Heart left ventricle (tissue), 16 donors: ENCODE data around the gene CELSR3. TPM values are rescaled to one million over a fixed set of nuclear protein-coding genes. Genes with fewer than 3 reads are reported as not detected.

ENCODE experiments used
- ATAC-seq, 4 donors: fragments of 200-7000 bp; cut with Tn5 transposase; one replicate each; pipeline ENCODE4 v1.9.1; 2020 to 2022; ENCODE audit warnings: moderate library complexity in 4 of 4, mild to moderate bottlenecking in 3 of 4, moderate number of reproducible peaks in 1 of 4
- DNase-seq, 5 donors: peaks; one replicate each; pipeline ENCODE4 v3.0.0-alpha.2; 2020
- H3K27ac ChIP-seq, 12 donors: fragments of 200-600 bp; sonication (generic) in 4 of 12; one replicate each; pipeline versions ENCODE4 v1.5.0 to v1.8.0; 2016 to 2022; ENCODE audit warnings: mild to moderate bottlenecking in 2 of 12
- H3K27me3 ChIP-seq, 9 donors: fragments of 200-600 bp; sonication (generic) in 2 of 9; one replicate each; pipeline versions ENCODE4 v1.5.1 to v1.8.0; 2016 to 2022; ENCODE audit warnings: mild to moderate bottlenecking in 3 of 9
- H3K36me3 ChIP-seq, 9 donors: fragments of 200-600 bp; sonication (generic) in 2 of 9; one replicate each; pipeline versions ENCODE4 v1.5.0 to v1.8.0; 2018 to 2022; ENCODE audit warnings: mild to moderate bottlenecking in 2 of 9
- H3K4me1 ChIP-seq, 12 donors: fragments of 200-600 bp; sonication (generic) in 4 of 12; one replicate each; pipeline versions ENCODE4 v1.5.0 to v1.8.0; 2016 to 2022; ENCODE audit warnings: mild to moderate bottlenecking in 3 of 12
- H3K4me3 ChIP-seq, 12 donors: fragments of 200-600 bp; sonication (generic) in 4 of 12; one replicate each; pipeline versions ENCODE4 v1.5.0 to v1.8.0; 2017 to 2022; ENCODE audit warnings: mild to moderate bottlenecking in 9 of 12, moderate library complexity in 4 of 12
- H3K9me3 ChIP-seq, 12 donors: fragments of 200-600 bp; sonication (generic) in 4 of 12; one replicate each; pipeline versions ENCODE4 v1.5.0 to v1.8.0; 2016 to 2022; ENCODE audit warnings: mild to moderate bottlenecking in 1 of 12
- POLR2A ChIP-seq, 2 donors: fragments of 450-650 bp; IDR thresholded peaks; one replicate each; pipeline ENCODE4 v1.6.1; 2017; ENCODE audit warnings: antibody characterized with exemption in 2 of 2, mild to moderate bottlenecking in 2 of 2, moderate library complexity in 2 of 2
- WGBS, 4 donors: extraction: QIAGEN DNeasy Blood & Tissue Kit in 2 of 4; methylation state at CpG; one replicate each; pipeline versions ENCODE4 v1.1.5 to v1.1.7; 2013 to 2018; 5-methylcytosine and 5-hydroxymethylcytosine counted together
- intact Hi-C, 10 donors: fragments of 100-400 bp; cut with DNase I; formaldehyde crosslinking; loops; one replicate each; pipeline versions ENCODE4 v1.11.1 to v1.14.2; 2022
- polyA plus RNA-seq, 2 donors: library from polyadenylated mRNA; stranded (reverse); fragments of 200-250 nt; gene quantifications; one replicate each; pipeline ENCODE4 v1.2.3, GENCODE V29; 2013
- total RNA-seq, 9 donors: library from RNA; depleted of rRNA in 2 of 9; stranded (reverse); fragments of >200 nt in 2 of 9; fragmentation: NEBNext Ultra II Directional in 3 of 9; extraction: Animal tissue kit (Norgen Biotek cat#: 25700) in 3 of 9; gene quantifications; one replicate each; pipeline versions ENCODE4 v1.1.0 to v1.2.4, GENCODE V29; 2016 to 2023
- TF ChIP-seq, protein P1 (sequence below), 12 donors: fragments of 200-600 bp; sonication (generic) in 4 of 12; IDR thresholded peaks; one replicate each; pipeline versions ENCODE4 v1.5.0 to v1.8.0; 2018 to 2022; ENCODE audit warnings: antibody characterized with exemption in 12 of 12, mild to moderate bottlenecking in 5 of 12
- donor health status: ischemic (EF 13 %, LVEDD 7.1; RV severe dilation, severe dysfunction).
- donor health status: healthy with polysubstance abuse.
- donor health status: DM: no; HTN: yes; CAD: no.
- donor health status: DM: no; HTN: no; CAD: no.
- donor health status: ischemic (EF 25% LVEDD 6.9; RV normal size, moderate dysfunction).
- donor health status: ischemic (EF 25% LVEDD 5.7; RV mildly dilated, moderate dysfunction).
- donor health status: healthy.
- donor health status: DM: yes; HTN: yes; CAD: no.
- donor health status: ischemic (EF 35%, LVEDD 5.7; RV mildly dilated, moderate dysfunction).
- donor health status: nonischemic (EF 11% LVEDD 7.7; RV severe dilation, severe dysfunction).
- donor health status: DM: yes; HTN: yes; CAD: no.
- donor health status: PGD.
- donor health status: ischemic (EF 29% LVEDD 5.4; RV normal size, mild dysfunction).
- donor health status: nonischemic (EF 23%, LVEDD 6.1; RV moderate dilation, normal function).

The CELSR3 gene
- total and polyA plus RNA-seq, 11 donors: 0.10 to 0.36 (median 0.19) TPM

DNA sequence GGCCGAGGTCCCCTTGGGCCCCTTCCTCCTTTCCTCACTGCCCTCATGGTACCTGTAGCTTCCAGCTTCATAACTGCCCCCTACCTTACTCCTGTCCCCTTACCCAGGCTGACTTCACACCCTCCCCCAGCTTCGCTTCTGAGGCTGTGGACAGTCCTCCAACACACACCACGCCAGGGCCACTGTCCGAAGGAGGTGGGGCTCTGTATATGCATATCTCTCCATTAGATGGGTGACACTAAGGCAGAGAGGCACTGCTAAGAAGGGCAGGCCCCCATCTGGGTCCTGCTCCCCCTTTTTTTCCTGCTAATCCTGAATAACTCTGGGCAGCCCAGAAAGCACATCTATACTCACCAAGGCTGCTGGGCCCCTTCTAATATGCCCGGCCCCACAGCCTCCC is 66.5 kb downstream of the CELSR3 start:
- DNase-seq: peak in 1 of 5 donors; percentile 55
- Histone ChIP-seq H3K36me3 (peaks cover 0 to 39% (median 24%) of the 10 kb centered on the region in 9 donors), H3K9me3 (no peaks in the 10 kb centered on the region), H3K4me3 (no peak overlapping the region), H3K4me1 (peaks cover 7 to 71% (median 62%) of the 10 kb centered on the region in 12 donors), H3K27me3 (peaks cover 0 to 17% (median 0%) of the 10 kb centered on the region in 9 donors), H3K27ac (peak overlapping the region in 11 of 12 donors; percentile 1 to 97 (median 91))
- TF ChIP-seq, protein P1, sequence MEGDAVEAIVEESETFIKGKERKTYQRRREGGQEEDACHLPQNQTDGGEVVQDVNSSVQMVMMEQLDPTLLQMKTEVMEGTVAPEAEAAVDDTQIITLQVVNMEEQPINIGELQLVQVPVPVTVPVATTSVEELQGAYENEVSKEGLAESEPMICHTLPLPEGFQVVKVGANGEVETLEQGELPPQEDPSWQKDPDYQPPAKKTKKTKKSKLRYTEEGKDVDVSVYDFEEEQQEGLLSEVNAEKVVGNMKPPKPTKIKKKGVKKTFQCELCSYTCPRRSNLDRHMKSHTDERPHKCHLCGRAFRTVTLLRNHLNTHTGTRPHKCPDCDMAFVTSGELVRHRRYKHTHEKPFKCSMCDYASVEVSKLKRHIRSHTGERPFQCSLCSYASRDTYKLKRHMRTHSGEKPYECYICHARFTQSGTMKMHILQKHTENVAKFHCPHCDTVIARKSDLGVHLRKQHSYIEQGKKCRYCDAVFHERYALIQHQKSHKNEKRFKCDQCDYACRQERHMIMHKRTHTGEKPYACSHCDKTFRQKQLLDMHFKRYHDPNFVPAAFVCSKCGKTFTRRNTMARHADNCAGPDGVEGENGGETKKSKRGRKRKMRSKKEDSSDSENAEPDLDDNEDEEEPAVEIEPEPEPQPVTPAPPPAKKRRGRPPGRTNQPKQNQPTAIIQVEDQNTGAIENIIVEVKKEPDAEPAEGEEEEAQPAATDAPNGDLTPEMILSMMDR (IDR thresholded peaks at IDR 0.05): no peak
- no peak for TF ChIP-seq POLR2A (IDR thresholded peaks at IDR 0.05)
- intact Hi-C loops: loop anchor here in 2 of 10 donors (5.0 kb wide), 1 partner anchor 34 kb away; the partner anchor contains the start of gene UCN2 (in 2 of the 2)
- WGBS, 4 donors: 60 to 76% (median 71%) methylated on average over 5 of the region's 5 CpGs
- no peak for ATAC-seq

DNA sequence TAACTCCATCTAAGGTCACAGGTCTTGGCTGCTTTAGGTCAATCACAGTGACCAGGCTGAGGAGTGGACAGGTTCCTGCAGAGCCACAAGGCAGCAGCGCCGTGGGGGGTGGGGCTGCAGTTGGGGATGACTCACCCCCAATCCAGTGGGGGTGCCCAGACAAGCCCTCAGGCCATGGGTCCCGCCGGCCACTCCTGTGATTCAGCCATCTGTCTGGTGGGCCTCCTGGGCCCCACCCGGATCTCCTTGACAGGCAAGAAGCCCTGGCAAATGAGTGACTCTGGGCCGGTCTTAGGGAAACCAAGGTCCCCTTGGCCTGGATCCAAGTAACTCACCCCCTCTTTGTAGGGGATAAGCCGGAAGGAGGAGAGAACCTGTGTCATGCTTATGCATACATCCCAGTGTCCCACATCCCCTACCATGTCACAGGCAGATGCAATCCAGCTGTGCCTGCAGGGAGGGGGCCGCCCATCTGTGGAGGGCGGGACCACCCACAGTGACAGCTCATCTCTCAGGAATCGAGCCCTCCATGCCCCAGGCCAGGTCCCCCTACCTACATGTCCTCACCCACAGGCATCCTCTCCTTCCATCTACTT is 67.1 kb downstream of the CELSR3 start:
- ATAC-seq: peak in 2 of 4 donors; percentile 6 to 14
- peaks cover 0 to 33% (median 19%) of the 10 kb centered on the region in 9 donors for H3K36me3 ChIP-seq
- H3K9me3 ChIP-seq: no peaks in the 10 kb centered on the region
- DNase-seq: peak in 3 of 5 donors; percentile 50 to 83 (median 64)
- 45 to 56% (median 46%) methylated on average over 10 of the region's 10 CpGs for WGBS, 4 donors
- TF ChIP-seq, protein P1 (IDR thresholded peaks at IDR 0.05): no peak
- TF ChIP-seq POLR2A (IDR thresholded peaks at IDR 0.05): no peak
- H3K27me3 ChIP-seq: peaks cover 0 to 17% (median 0%) of the 10 kb centered on the region in 9 donors
- peak overlapping the region in 8 of 12 donors; percentile 1 to 97 (median 90) for H3K27ac ChIP-seq
- peaks cover 6 to 66% (median 57%) of the 10 kb centered on the region in 12 donors for H3K4me1 ChIP-seq
- peak overlapping the region in 4 of 12 donors; percentile 34 to 53 (median 44) for H3K4me3 ChIP-seq
- intact Hi-C loops: loop anchor here in 2 of 10 donors (5.0 kb wide), 1 partner anchor 33 kb away; the partner anchor contains the start of gene UCN2 (in 2 of the 2)

DNA sequence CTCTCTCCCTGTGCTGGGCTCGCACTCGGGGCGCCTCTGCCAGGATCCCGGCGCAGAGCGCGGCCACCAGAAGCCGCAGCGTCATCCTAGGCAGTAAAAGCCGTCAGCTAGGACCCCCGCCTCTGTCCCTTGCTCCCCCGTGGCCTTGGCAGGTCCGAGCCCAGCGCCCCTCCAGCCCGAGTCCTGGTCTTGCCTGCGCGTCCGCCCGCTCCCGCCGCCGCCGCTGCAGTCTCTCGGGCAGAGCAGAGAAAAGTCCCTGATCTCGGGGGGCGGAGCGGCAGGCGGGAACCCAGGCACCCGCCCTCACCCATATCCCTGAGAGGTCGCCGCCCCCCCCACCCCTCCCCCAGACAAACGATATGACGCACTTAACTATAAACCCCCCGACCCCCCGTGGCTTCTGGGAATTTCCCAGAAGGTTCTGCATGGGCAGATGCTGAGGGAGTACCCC is 67.6 kb downstream of the CELSR3 start, which contains the start of gene COL7A1:
TSS of gene COL7A1 (minus strand) at position 255 of the 451 bp plus-strand sequence. CDS start at position 85, 170 bp downstream.
- Histone ChIP-seq H3K27ac (peak within 1 kb of the TSS in 10 of 12 donors; percentile 1 to 97 (median 90)), H3K4me3 (peak within 1 kb of the TSS in 11 of 12 donors; percentile 6 to 53 (median 42)), H3K4me1 (peaks cover 6 to 60% (median 53%) of the 10 kb centered on the region in 12 donors), H3K27me3 (peaks cover 0 to 17% (median 0%) of the 10 kb centered on the region in 9 donors), H3K36me3 (peaks cover 0 to 28% (median 14%) of the 10 kb centered on the region in 9 donors), H3K9me3 (no peaks in the 10 kb centered on the region)
- no peak for ATAC-seq
- DNase-seq: peak in 1 of 5 donors; percentile 58
- TF ChIP-seq POLR2A (IDR thresholded peaks at IDR 0.05): no peak
- intact Hi-C loops: loop anchor here in 2 of 10 donors (5.0 kb wide), 1 partner anchor 33 kb away; the partner anchor contains the start of gene UCN2 (in 2 of the 2)
- 2 to 16% (median 5%) methylated on average over 16 to 35 of the region's 35 CpGs for WGBS, 4 donors

DNA sequence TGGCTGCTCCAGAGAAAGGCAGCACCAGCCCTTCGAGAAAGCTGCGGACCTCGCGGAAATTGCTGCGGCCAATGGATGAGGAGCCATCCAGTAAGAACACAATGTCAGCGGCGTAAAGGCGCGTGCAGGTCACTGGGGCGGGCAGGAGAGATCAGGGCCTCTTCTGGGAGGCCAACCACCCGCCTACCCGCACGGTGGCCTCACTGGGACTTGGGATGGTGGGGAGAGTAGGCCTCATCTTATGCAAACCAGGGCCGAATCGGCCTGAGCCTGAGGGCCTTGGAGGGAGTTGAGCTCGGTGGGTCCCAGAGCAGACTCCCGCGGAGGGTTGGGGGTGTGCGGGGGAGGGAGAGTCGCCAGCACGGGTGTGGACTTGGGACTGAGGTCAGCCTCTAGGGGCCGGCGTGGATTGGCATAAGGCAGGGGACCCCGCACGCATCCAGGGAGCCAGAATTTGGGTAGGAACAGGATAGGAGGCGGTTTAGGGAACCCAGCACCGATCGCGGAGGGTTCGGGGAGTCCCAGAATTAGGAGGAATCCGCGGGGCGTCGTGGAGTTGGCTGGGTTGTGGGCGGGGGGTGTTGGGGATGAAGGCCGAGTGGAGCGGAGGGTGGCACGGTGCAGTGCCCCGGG is 68.2 kb downstream of the CELSR3 start:
- TF ChIP-seq, protein P1 (IDR thresholded peaks at IDR 0.05): no peak
- no peaks in the 10 kb centered on the region for H3K9me3 ChIP-seq
- H3K27me3 ChIP-seq: peaks cover 0 to 17% (median 0%) of the 10 kb centered on the region in 9 donors
- ATAC-seq: no peak
- intact Hi-C loops: loop anchor here in 2 of 10 donors (5.0 kb wide), 1 partner anchor 32 kb away; the partner anchor contains the start of gene UCN2 (in 2 of the 2)
- H3K4me3 ChIP-seq: peak overlapping the region in 11 of 12 donors; percentile 6 to 53 (median 42)
- peak overlapping the region in 2 of 12 donors; percentile 33 to 91 for H3K27ac ChIP-seq
- 44 to 53% (median 50%) methylated on average over 34 to 39 of the region's 39 CpGs for WGBS, 4 donors
- peak in 1 of 5 donors; percentile 63 for DNase-seq
- H3K36me3 ChIP-seq: peaks cover 0 to 22% (median 8%) of the 10 kb centered on the region in 9 donors
- H3K4me1 ChIP-seq: peaks cover 6 to 55% (median 47%) of the 10 kb centered on the region in 12 donors
